ENCODE data around the gene RASGRP2.

RASGRP2 gene

DNA sequence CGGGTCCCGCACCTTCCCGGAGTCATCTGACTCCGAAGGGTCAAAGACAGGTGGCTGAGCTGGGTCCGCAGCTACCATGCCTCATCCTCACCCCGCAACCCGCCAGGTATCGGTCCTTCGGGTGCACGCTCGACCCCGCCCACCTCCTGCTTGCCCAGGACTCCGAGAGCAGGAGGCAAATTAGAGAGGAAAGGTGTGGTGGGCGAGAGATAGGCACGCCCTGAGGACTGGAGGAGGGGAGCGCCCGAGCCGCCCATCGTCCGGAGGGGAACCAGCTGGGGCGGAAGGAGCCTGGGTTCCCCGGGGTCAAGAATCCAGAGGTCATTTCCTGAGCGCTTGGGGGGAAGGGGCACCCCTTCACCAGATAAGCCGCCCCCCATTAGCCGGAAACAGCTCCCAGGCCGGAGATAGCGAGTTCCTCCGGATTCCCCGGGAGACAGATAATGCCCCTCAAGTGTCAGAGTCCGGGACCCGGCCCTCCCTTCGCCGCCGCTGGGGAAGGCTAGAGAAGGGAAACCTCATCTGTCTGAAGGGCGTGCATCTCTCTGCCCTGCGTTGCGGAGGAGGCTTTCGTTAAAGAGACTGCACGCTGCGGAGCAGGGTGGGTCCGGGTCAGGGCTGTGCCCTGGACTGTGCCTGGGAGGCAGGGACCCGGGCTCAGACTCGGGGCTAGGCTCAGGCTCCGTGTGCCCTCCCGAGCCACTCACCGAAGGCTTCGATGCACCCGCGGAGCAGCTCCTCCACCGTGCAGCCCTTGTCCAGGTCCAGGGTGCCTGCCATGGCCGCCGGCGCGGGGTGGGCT is 1.7 kb downstream of the RASGRP2 start:
- no peak for DNase-seq (ENCODE audit: extremely low read depth, low read depth)
- TF ChIP-seq, protein P1, sequence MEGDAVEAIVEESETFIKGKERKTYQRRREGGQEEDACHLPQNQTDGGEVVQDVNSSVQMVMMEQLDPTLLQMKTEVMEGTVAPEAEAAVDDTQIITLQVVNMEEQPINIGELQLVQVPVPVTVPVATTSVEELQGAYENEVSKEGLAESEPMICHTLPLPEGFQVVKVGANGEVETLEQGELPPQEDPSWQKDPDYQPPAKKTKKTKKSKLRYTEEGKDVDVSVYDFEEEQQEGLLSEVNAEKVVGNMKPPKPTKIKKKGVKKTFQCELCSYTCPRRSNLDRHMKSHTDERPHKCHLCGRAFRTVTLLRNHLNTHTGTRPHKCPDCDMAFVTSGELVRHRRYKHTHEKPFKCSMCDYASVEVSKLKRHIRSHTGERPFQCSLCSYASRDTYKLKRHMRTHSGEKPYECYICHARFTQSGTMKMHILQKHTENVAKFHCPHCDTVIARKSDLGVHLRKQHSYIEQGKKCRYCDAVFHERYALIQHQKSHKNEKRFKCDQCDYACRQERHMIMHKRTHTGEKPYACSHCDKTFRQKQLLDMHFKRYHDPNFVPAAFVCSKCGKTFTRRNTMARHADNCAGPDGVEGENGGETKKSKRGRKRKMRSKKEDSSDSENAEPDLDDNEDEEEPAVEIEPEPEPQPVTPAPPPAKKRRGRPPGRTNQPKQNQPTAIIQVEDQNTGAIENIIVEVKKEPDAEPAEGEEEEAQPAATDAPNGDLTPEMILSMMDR (IDR thresholded peaks at IDR 0.05; ENCODE audit: low read depth, low read length), result no peak

DNA sequence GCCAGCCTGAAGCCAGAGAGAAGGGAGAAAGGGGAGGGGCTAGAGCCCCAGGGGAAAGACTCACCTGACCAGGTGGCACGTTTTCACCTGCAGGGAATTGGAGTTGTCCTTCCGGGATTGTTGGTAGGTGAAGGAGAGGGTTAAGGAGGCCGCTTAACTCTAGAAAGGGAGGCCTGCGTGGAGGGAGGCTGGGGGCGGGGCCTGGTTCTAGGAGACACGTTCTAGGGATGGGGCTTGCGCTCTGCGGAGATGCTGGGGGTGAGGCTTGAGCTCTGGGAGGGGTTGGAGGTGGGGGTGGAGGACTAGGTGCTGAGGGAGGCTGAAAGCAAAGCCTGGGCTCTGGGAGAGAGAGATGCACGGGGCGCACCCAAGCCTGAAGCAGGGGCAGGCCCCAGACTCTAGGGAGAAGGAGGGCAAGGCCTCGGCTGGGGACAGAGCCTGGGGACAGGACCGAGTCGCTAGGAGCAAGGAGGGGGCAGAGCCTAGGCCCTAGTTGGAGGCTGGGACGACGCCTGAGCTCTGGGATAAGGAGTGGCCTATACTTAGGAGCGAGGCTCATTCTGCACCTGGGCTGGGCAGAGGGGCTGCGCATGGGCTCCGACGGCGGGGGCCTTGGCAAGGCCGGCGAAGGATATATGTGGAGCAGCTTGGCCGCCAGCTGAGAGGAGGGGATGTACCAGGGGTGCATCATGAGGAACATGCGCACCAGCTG is 2.4 kb downstream of the RASGRP2 start:
- TF ChIP-seq, protein P1 (IDR thresholded peaks at IDR 0.05; ENCODE audit: low read depth, low read length), result no peak
- no peak for DNase-seq (ENCODE audit: extremely low read depth, low read depth)

DNA sequence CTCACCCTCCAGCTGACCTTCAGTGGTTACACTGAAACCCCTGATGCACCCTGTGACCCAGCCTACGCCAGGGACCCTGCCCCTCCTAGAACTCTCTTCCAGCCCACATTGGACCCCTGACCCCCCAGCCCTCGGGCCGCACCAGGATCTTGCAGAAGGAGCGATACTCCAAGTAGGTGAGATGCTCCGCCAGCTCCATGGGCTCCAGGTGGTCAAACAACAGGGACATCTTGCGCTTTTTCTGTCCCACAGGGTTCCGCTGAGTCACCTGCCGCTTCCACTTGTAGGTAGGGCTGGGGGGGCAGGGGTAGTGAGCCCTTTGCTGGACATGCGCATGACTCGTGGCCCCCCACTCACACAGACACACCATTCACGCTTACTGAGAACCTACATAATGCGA is 4.1 kb downstream of the RASGRP2 start:
- no peak for DNase-seq (ENCODE audit: extremely low read depth, low read depth)
- TF ChIP-seq, protein P1 (IDR thresholded peaks at IDR 0.05; ENCODE audit: low read depth, low read length), result no peak

DNA sequence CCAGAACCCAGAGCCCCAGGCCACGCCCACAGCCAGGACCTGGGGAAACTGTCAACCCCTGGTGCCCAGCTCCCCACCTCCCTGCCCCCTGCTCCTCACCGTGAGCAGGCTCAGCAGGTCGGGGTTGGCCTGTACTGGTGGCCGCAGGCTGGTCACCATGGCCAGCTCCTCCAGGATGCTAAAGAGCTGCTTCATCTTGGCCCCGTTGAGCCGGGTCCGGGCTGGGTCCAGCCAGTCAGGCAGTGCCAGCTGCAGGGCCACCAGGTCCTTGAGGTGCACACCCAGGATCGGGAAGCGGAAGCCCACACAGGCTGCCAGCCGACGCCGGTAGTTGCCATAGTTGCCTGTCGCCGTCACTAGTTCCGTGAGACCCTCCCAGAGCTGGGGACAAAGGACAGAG is 7.3 kb downstream of the RASGRP2 start:
- TF ChIP-seq, protein P1 (IDR thresholded peaks at IDR 0.05; ENCODE audit: low read depth, low read length), result no peak
- DNase-seq (ENCODE audit: extremely low read depth, low read depth), result no peak

DNA sequence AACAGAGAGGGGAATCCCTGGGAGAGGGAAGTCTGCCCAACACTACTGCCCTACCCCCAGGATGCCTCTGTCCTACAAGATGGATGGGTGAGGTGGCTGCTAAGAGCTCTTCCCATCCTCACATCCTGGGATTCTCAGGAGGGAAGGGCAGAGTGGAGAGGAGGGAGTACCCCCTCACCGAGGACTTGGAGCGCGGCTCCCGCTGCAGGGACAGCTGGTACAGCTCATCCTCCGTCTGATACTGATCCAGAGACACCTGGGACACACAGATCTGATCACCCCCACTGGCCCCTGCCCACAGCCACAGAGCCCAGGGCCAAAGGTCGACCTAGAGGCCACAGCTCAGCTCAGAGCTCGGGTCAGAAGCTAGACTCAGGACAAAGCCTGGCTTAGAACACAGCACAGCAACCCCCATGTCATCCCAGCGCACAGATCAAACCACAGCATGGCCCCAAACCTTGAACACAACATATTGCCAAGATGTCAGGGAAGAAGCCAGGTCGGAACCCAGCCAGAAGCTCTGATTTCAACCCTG is 8.2 kb downstream of the RASGRP2 start:
- DNase-seq (ENCODE audit: extremely low read depth, low read depth), result no peak
- TF ChIP-seq, protein P1 (IDR thresholded peaks at IDR 0.05; ENCODE audit: low read depth, low read length), result no peak

DNA sequence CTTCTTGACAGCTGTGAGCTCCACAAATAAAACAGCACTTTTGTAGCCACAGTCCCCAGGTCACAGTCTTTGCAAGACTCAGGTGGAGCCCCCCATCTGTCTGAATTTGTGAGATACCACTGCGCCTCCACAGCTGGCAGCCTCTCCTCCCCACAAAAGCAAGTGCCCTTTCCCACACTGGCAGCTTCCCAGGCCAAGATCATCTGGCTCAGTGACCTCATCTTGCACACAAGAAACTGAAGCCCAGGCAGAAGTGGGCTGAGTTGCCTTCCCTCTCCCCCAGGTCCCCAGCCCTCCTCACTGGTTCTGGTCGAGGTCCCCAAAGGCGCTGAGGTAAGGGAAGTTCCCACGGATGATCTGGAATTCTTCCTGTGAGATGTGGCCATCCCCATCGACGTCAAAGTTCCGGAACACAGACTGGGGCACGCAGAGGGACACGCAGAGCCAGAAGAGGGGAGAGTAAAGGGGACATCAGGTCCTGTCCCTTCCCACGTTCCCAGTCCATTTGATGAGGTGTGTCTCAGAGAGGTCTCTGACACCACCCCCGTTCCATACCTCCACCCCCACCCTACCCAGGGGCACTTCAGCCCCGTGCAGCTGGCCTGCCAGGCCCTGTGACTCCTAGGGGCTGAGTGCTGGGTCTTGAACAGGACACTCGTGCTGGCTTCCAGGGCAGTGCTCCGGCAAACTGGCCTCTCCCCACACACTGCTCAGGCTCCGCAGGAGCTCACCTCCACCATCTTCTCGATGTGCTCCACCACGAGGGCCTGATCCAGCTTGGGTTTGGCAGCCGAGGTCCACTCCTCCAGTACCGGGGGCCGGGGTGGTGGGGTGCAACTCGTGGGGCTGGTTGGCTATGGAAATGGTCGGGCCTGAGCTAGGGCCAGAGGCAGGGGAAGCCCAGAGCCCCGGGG is 8.9 kb downstream of the RASGRP2 start:
- TF ChIP-seq, protein P1 (IDR thresholded peaks at IDR 0.05; ENCODE audit: low read depth, low read length), result no peak
- DNase-seq (ENCODE audit: extremely low read depth, low read depth), result no peak

All from AG09319 (cell line).